Common myeloid progenitor, CD34-positive (primary cell): ENCODE results near the gene DSC3.

Experiments
- CTCF ChIA-PET: fragments of 350-600 bp; sonication (Branson Sonifier 250); formaldehyde crosslinking; loops from one replicate; lab custom pipeline; 2021; ENCODE audit warnings: antibody characterized with exemption; lab: Charles Lee
- POLR2A ChIA-PET: fragments of 350-600 bp; sonication (Branson Sonifier 250); formaldehyde crosslinking; loops from one replicate; lab custom pipeline; 2021; ENCODE audit warnings: antibody characterized with exemption; lab: Charles Lee
- DNase-seq, 3 donors: peaks; one replicate each; pipeline versions ENCODE4 v3.0.0 to v3.0.0-alpha.2; 2013
- H3K27ac ChIP-seq, 2 experiments: 1 replicate in 1 of 2; 2 replicates in 1 of 2; pipeline ENCODE4 v1.7.0; 2013; ENCODE audit warnings: inconsistent platforms in 2 of 2, low read length in 2 of 2, mild to moderate bottlenecking in 2 of 2, low read depth in 1 of 2, moderate library complexity in 1 of 2; ENCODE audit not compliant: severe bottlenecking in 2 of 2, insufficient read depth in 1 of 2, poor library complexity in 1 of 2
- H3K27me3 ChIP-seq, 5 experiments: replicated peaks in 2 of 5; 1 replicate in 3 of 5; 2 replicates in 2 of 5; pipeline versions ENCODE4 v1.6.1 to v1.7.0; 2013; ENCODE audit warnings: low read length in 4 of 5, mild to moderate bottlenecking in 2 of 5, moderate library complexity in 2 of 5, inconsistent platforms in 1 of 5; ENCODE audit not compliant: insufficient read depth in 5 of 5, control insufficient read depth in 4 of 5
- H3K36me3 ChIP-seq, 4 experiments: 1 replicate in 2 of 4; 2 replicates in 2 of 4; pipeline versions ENCODE4 v1.6.1 to v1.7.0; 2013; ENCODE audit warnings: low read length in 3 of 4, control low read depth in 1 of 4, mild to moderate bottlenecking in 1 of 4; ENCODE audit not compliant: control insufficient read depth in 4 of 4, insufficient read depth in 4 of 4
- H3K4me1 ChIP-seq, 4 experiments: 1 replicate in 3 of 4; 2 replicates in 1 of 4; pipeline versions ENCODE4 v1.6.1 to v1.7.1; 2013; ENCODE audit warnings: low read length in 3 of 4, mild to moderate bottlenecking in 3 of 4, control low read depth in 1 of 4, inconsistent platforms in 1 of 4, moderate library complexity in 1 of 4; ENCODE audit not compliant: control insufficient read depth in 4 of 4, insufficient read depth in 4 of 4; ENCODE audit errors: control extremely low read depth in 1 of 4
- H3K4me3 ChIP-seq, 7 experiments: 1 replicate in 4 of 7; 2 replicates in 3 of 7; pipeline versions ENCODE4 v1.5.1 to v1.7.0; 2013; ENCODE audit warnings: mild to moderate bottlenecking in 7 of 7, low read length in 6 of 7, moderate library complexity in 6 of 7, inconsistent platforms in 2 of 7, low read depth in 2 of 7, control low read depth in 1 of 7; ENCODE audit not compliant: insufficient read depth in 4 of 7, control insufficient read depth in 1 of 7; ENCODE audit errors: extremely low read depth in 1 of 7
- H3K9me3 ChIP-seq, 5 experiments: 1 replicate in 4 of 5; 2 replicates in 1 of 5; pipeline versions ENCODE4 v1.6.1 to v1.7.1; 2013; ENCODE audit warnings: low read length in 4 of 5, mild to moderate bottlenecking in 2 of 5, inconsistent platforms in 1 of 5, low read depth in 1 of 5, moderate library complexity in 1 of 5; ENCODE audit not compliant: control insufficient read depth in 4 of 5, insufficient read depth in 2 of 5; ENCODE audit errors: control extremely low read depth in 1 of 5
- WGBS: methylation state at CpG from one replicate; pipeline ENCODE4 v1.1.5; 2013; ENCODE audit not compliant: insufficient coverage; 5-methylcytosine and 5-hydroxymethylcytosine counted together

DSC3 gene

DNA sequence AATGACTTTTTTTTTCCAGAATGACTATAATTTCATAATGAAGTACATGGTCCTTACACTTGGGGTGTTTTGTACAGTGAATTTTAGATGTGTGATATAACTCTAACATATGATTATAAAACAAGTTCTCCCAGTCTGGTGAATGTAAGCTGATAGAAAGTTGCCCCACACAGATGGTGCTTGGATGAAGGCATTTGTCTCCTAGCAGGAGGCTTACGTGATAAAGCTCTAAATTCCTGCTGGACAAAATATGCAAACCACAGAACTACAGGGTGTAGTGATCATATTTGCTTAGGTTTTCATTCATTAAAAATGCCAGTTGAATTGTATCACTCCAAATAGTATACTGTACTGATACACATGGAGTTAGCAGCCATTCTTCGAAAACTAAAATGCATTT is 85.5 kb downstream of the DSC3 start:
- whole genome bisulfite sequencing = 100% methylated on average over 1 of the region's 2 CpGs
- ChIA-PET CTCF (no interaction called here), POLR2A (no interaction called here)
- Histone ChIP-seq H3K27me3 (peaks cover 0 to 2% (median 0%) of the 10 kb centered on the region in 5 experiments), H3K9me3 (peaks cover 0 to 2% (median 0%) of the 10 kb centered on the region in 5 experiments), H3K27ac (no peak overlapping the region), H3K4me3 (no peak overlapping the region), H3K36me3 (no peaks in the 10 kb centered on the region), H3K4me1 (no peaks in the 10 kb centered on the region)
- DNase-seq = no peak

GRCh38 chr18:30954262-30954661 is 88.3 kb downstream of the DSC3 start:
- no peaks in the 10 kb centered on the region for H3K36me3 ChIP-seq
- ChIA-PET CTCF (no interaction called here), POLR2A (no interaction called here)
- no CpG with 5 or more reads among the region's 3 CpGs for WGBS
- no peak overlapping the region for H3K27ac ChIP-seq
- H3K4me3 ChIP-seq = no peak overlapping the region
- DNase-seq = no peak
- no peaks in the 10 kb centered on the region for H3K4me1 ChIP-seq
- H3K27me3 ChIP-seq = peaks cover 0 to 3% (median 0%) of the 10 kb centered on the region in 5 experiments
- H3K9me3 ChIP-seq = no peaks in the 10 kb centered on the region

- Histone ChIP-seq H3K4me3 (no peak overlapping the region), H3K36me3 (no peaks in the 10 kb centered on the region), H3K9me3 (peaks cover 0 to 10% (median 0%) of the 10 kb centered on the region in 5 experiments), H3K27ac (no peak overlapping the region), H3K4me1 (no peaks in the 10 kb centered on the region), H3K27me3 (peaks cover 0 to 2% (median 0%) of the 10 kb centered on the region in 5 experiments)
- DNase-seq = no peak
- 91% methylated on average over 7 of the region's 8 CpGs for WGBS
- ChIA-PET POLR2A (no interaction called here), CTCF (interaction anchor here (1.0 kb wide), 1 partner anchor 13 kb away, joined by 3 read pairs; no protein-coding TSS in a partner anchor)
Measured at GRCh38 chr18:30945761-30946160, 96.8 kb downstream of the DSC3 start.

DNA sequence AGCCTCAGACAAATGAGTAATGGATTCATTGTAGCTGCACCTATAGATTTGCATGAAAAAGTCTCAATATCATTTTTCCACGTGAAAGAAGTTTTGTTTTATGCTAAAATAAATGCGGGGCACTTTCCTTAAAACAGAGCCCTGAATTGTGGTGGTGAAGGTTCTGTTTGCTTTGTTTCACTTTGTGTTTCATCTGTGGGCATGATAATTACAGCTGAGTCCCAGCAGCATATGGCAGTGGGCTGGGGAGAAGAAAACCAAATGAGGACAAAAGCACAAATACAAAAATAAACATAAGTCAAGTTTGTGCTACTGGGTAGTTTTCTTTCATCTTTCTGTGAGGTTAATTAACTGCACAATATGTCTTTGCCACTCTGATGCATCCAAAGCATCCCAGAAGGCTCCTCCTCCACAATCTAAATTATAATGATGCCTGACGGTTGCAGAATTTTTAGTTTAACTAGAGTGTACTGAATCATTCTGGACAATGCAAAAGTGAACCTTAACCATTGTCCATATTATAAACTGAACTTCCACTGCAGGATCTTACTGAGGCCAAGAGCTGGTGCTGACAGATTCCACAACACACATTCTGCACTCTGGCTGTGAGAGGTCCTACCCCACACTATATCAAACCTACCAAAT is 97.6 kb downstream of the DSC3 start:
- Histone ChIP-seq H3K4me1 (no peaks in the 10 kb centered on the region), H3K4me3 (no peak overlapping the region), H3K9me3 (peaks cover 0 to 13% (median 2%) of the 10 kb centered on the region in 5 experiments), H3K27me3 (peaks cover 0 to 2% (median 0%) of the 10 kb centered on the region in 5 experiments), H3K36me3 (no peaks in the 10 kb centered on the region), H3K27ac (no peak overlapping the region)
- WGBS = 100% methylated on average over 1 of the region's 3 CpGs
- ChIA-PET CTCF (no interaction called here), POLR2A (no interaction called here)
- no peak for DNase-seq

DNA sequence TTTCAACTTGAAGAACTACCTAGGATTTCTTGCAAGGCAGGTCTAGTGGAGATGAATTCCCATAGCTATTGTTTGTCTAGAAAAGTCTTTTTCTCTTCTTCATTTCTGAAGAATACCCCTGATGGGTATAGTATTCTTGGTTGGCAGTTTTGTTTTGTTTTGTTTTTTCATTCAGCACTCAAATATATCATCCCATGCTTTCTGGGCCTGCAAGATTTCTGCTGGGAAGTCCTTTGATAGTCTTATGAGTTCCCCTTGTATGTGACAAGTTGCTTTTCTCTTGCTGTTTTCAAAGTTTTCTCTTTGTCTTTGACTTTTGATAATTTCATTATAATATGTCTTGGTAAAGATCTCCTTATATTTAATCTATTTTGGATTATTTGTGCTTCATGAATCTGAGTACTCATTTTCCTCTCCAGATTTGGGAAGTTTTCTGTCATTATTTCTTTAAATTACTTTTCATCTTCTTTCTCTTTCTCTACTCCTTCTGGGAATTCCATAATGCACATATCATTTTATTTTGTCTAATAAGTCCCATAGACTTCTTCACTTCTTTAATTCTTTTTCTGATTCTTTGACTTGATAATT is 101.5 kb downstream of the DSC3 start:
- Histone ChIP-seq H3K27ac (no peak overlapping the region), H3K27me3 (peaks cover 0 to 2% (median 0%) of the 10 kb centered on the region in 5 experiments), H3K9me3 (peaks cover 0 to 13% (median 2%) of the 10 kb centered on the region in 5 experiments), H3K36me3 (no peaks in the 10 kb centered on the region), H3K4me3 (no peak overlapping the region), H3K4me1 (no peaks in the 10 kb centered on the region)
- ChIA-PET POLR2A (no interaction called here), CTCF (no interaction called here)
- DNase-seq = no peak
